Measurements from ENCODE around the gene CHCHD6.

DNA sequence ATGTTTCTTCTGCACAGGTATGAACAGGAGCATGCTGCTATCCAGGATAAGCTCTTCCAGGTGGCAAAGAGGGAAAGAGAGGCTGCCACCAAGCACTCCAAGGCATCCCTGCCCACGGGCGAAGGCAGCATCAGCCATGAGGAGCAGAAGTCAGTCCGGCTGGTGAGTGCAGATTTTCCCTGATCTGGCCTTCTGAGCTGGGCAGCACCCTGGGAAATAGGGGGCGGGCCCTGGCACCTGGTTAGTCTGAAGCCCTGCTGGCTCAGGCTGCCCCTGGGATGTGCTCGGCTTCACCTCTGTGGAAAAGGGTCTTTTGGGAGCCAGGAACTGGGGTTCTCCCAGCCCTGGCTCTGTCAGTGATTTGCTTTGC is 29.0 kb downstream of the CHCHD6 start:
- TF ChIP-seq, protein P1, sequence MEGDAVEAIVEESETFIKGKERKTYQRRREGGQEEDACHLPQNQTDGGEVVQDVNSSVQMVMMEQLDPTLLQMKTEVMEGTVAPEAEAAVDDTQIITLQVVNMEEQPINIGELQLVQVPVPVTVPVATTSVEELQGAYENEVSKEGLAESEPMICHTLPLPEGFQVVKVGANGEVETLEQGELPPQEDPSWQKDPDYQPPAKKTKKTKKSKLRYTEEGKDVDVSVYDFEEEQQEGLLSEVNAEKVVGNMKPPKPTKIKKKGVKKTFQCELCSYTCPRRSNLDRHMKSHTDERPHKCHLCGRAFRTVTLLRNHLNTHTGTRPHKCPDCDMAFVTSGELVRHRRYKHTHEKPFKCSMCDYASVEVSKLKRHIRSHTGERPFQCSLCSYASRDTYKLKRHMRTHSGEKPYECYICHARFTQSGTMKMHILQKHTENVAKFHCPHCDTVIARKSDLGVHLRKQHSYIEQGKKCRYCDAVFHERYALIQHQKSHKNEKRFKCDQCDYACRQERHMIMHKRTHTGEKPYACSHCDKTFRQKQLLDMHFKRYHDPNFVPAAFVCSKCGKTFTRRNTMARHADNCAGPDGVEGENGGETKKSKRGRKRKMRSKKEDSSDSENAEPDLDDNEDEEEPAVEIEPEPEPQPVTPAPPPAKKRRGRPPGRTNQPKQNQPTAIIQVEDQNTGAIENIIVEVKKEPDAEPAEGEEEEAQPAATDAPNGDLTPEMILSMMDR (IDR thresholded peaks at IDR 0.05): no peak
- TF ChIP-seq POLR2A (IDR thresholded peaks at IDR 0.05): no peak
